Measurements from ENCODE around the gene PSMD1.

DNA sequence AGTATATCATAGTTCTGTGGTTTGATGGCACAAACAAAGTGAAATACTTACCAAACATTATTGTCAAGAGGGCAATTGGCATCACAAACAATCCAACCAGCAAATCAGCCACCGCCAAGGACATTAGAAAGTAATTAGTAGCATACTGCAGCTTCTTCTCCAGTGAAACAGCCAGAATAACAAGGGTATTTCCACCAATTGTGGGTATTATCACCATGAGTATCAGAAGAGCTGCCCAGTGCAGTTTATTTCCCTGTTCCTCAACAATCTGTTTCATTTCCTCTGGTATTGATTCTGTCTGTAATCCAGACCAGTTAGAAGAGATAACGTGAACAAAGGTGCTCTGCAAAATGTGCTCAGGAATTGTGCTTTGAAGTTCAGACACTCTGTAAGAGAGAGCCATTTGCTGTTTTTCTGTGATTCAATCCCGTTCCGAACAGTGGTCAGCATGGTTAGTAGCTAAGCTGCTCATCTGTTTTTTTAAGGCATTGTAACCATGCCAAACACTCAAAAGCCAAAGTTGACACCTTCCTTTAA is 66.8 kb downstream of the PSMD1 start:
- TF ChIP-seq EZH2 (IDR thresholded peaks at IDR 0.05; ENCODE audit: borderline replicate concordance, low read depth, low read length, severe bottlenecking) (no peak), POLR2A (IDR thresholded peaks at IDR 0.05; ENCODE audit: low read depth, low read length) (no peak), JUN (IDR thresholded peaks at IDR 0.05; ENCODE audit: borderline replicate concordance, insufficient read depth, insufficient read length, low read depth) (no peak), MYC (IDR thresholded peaks at IDR 0.05; ENCODE audit: low read depth, low read length) (no peak), POLR2AphosphoS5 (IDR thresholded peaks at IDR 0.05; ENCODE audit: insufficient read depth, low read depth, low read length) (no peak)
- TF ChIP-seq, protein P1, sequence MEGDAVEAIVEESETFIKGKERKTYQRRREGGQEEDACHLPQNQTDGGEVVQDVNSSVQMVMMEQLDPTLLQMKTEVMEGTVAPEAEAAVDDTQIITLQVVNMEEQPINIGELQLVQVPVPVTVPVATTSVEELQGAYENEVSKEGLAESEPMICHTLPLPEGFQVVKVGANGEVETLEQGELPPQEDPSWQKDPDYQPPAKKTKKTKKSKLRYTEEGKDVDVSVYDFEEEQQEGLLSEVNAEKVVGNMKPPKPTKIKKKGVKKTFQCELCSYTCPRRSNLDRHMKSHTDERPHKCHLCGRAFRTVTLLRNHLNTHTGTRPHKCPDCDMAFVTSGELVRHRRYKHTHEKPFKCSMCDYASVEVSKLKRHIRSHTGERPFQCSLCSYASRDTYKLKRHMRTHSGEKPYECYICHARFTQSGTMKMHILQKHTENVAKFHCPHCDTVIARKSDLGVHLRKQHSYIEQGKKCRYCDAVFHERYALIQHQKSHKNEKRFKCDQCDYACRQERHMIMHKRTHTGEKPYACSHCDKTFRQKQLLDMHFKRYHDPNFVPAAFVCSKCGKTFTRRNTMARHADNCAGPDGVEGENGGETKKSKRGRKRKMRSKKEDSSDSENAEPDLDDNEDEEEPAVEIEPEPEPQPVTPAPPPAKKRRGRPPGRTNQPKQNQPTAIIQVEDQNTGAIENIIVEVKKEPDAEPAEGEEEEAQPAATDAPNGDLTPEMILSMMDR (IDR thresholded peaks at IDR 0.05; ENCODE audit: extremely low read depth in 1 of 2, insufficient read depth in 1 of 2, low read depth in 1 of 2, low read length in 2 of 2) = no peak
- TF ChIP-seq, protein P2, sequence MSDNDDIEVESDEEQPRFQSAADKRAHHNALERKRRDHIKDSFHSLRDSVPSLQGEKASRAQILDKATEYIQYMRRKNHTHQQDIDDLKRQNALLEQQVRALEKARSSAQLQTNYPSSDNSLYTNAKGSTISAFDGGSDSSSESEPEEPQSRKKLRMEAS (IDR thresholded peaks at IDR 0.05; ENCODE audit: insufficient read depth, insufficient read length) = no peak
